Fibroblast of skin of scalp (primary cell): ENCODE data around the gene ZSCAN25. TPM values are rescaled to one million over a fixed set of nuclear protein-coding genes. Genes with fewer than 3 reads are reported as not detected.
"Not testable (repeated sequence)": the region's sequence is repeated elsewhere in the genome, so short reads cannot be mapped to it uniquely, and the experiment has no call there.

Experiments used
- DNase-seq: peaks from one replicate; pipeline ENCODE4 v3.0.0-alpha.2; 2013
- polyA plus RNA-seq, 2 experiments: library from polyadenylated mRNA; unstranded; fragments of 120-200 nt; gene quantifications; one replicate each; pipeline ENCODE4 v1.2.1, GENCODE V29; 2013; ENCODE audit not compliant: insufficient read length in 2 of 2

ZSCAN25 gene
- 7.0 TPM for polyA plus RNA-seq (2013, experiment 1 of 2; ENCODE audit: insufficient read length)
- 8.7 TPM for polyA plus RNA-seq (2013, experiment 2 of 2; ENCODE audit: insufficient read length)

DNA sequence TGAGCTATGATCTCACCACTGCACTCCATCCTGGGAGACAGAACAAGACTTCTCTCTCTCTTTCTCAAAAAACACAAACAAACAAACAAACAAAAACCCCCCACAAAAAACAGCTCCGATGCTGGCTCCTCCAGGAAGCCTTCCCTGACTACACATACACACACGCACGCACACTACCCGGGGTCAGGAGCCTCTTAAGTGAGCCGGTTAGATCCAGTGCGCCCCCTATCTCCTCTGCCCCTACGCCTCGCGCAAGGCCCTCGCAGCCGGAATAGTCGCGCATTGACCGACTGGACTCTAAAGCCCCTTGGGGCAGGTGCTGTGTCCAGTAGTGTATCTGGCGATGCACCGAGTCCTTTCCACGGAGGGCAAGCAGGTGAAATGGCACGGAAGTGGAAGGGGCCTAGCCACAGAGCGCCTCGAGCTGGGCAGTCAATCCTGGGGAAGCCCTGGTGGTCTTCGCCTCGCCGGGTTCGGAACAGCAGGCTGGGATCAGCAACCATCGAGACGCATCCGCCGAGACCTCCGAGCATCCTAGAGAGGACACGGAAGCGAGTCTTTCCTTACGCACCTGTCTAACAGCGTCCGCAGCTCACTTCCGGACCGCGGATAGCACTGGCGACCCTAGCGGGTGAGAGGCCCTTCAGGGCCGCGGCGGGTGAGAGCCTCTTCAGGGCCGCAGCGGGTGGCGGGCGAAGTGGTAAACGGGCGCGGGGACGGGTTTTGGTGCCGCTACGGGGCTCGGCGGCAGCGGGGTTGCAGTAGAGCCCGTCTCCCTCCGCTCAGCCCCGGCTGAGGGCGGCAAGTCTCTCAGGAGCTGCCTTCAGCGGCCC lies at the start of gene ZSCAN25:
Gene ZSCAN25 (plus strand): TSS at position 588 of the 833 bp plus-strand sequence. CDS start 2,661 bp downstream, outside the sequence.
- DNase-seq: peak; percentile 93

DNA sequence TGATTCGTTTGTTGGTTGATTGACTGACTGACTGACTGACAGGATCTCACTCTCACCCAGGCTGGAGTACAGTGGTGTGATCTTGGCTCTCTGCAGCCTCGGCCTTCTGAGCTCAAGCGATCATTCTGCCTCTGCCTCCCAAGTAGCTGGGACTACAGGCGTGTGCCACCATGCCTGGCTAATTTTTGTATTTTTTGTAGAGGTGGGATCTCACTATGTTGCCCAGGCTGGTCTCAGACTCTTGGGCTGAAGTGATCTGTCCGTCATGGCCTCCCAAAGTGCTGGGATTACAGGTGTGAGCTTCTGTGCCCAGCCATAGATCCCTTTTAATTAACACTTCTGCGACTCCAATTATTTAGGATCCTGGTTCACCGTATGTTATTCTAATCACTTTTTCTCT lies 48.0 kb upstream of the ZSCAN25 start:
- DNase-seq: not testable (repeated sequence)

DNA sequence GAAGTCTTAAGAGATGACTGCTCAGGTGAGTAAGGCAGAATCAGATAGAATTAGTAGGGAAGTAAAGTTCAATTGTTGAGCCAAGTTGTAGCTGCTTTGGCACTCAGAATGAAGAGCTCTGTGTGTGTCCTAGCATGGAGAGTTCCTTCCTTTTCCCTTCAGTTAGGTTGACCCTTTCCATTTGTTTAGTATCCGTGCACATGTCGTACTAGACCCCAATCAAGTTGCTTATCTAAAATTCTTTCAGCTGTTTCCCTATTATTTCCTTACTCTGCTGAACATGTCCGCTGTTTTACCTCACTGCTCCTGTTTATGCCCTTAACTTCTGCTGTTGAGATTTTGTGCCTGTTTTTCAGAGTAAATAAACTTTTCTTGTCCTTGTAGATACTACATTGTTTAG lies 45.0 kb upstream of the ZSCAN25 start:
- no peak for DNase-seq

DNA sequence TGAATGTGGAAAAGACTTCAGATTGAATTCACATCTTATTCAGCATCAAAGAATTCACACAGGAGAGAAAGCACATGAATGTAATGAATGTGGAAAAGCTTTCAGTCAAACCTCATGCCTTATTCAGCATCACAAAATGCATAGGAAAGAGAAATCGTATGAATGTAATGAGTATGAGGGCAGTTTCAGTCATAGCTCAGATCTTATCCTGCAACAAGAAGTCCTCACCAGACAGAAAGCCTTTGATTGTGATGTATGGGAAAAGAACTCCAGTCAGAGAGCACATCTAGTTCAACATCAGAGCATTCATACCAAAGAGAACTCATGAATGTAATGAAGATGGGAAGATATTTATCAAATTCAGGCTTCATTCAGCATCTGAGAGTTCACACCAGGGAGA lies 43.5 kb upstream of the ZSCAN25 start:
- DNase-seq: no peak

DNA sequence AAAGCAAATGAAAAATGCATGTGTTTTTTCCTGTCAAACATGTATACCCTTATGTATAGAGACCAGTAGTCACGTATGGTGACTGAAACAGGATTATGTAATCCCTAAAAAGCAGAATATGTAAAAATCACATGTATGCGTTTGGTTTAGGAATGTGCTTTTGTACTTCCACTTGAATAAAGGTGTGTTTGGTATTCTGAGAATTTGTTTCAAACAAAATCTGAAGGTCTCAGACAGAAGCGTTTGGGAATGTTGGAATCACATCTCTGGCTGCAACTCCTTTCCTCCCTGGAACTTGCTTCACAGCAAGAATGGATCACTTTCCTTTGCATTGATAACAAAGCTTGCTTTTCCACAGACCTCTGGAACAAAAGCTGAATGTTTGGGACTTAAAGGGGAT lies 40.5 kb upstream of the ZSCAN25 start:
- DNase-seq: no peak

DNA sequence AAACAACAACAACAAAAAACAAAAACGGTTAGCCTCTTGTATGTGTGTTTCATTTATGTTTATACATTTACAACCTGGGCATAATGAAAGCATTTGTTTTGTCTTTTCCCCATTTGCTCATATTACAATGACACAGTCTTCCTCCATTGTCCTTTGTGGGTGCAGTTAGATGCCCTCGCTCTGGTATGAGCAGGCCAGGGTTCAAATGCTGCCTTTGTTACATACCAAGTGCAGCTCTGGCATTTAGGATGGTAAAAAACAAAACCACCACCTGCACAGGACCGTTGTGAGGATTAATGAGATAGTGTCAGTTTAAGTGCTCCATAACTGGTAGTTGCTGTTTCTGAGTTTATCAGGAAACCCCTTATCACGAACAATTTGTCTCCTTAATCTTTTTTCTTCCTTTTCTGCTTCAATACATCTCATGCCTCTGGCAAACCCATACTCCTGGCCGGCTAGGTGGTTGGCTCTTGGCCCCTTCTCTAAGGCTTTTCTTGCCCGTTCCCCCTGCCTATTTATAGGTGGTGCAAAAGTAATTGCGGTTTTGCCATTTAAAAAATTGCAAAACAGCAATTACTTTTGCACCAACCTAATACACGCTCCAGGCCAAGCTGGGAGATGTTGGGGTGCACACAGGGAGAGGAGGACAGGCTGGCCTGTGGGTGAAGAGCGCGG lies 37.3 kb upstream of the ZSCAN25 start:
- DNase-seq: no peak

DNA sequence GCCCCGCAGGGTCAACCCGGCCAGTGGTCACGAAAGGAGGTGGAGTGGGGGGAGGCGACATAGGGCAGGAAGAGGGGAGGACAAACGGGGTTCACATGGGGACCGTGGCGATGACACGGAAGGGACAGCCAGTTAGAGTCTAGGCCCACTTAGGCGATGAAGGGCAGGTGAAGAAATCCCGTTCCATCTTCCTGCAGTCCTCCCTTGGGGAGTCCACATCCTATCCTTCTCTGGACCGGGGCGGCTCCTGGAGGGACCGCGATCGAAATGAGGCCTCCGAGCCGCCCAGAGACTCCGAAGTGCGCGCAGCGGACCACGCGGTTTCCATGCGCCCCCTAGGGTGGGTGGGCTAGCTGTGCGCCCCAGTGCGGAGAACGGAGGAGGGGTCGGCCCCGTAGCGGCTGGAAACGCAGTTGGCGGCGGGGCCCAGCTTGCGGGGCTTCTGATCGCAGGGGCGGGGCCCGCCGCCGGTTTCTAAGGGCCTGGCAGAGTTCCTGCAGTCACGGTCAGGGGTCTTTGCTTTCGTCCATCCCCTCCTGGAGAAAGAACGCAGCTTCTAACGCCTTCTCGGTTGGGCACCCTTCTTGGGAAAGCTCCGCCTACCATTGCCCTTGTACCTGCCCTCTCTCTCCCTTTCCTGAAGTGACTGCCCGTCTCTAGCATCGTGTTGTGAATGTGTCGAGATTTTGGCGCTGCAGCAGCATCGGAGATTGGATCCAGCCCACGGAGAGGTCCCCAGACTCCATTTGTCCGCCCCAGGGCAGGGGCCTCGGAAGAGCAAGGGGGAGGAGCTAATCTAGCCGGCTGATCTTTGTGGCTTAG lies 36.6 kb upstream of the ZSCAN25 start:
- DNase-seq: peak; percentile 45

DNA sequence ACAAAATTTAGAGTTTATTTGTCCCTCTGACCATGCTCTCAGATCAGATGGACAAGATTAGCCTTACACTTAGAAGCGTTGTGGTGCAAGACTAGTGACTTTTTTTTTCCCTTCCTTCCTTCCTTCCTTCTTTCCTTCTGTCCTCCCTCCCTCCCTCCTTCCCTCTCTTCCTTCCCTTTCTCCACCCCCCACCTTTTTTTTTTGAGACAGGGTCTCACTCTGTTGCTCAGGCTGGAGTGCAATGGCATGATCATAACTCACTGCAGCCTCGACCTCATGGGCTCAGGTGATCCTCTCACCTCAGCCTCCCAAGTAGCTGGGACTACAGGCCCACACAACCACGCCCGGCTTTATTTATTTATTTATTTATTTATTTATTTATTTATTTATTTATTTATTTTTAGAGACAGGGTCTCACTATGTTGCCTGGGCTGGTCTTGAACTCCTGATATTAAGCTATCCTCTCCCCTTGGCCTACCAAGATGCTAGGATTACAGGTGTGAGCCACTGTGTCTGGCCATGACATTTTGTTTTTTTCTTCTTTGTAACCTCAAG lies 35.9 kb upstream of the ZSCAN25 start:
- not testable (repeated sequence) for DNase-seq

DNA sequence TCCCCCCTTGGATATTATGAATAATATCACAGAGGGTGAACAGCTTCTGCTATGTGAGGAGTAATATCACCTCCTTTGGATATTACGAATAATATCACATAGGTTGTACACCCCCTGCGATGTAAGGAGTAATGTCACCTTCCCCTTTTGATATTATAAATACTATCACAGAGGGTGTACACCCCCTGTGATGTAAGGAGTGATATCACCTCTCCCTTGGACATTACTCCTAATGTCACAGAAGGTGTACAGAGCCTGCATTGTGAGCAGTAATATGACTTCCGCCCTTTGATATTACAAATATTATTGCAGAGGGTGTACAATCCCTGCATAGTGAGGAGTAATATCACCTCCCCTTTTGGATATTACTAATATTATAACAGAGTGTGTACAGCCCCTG lies 27.9 kb upstream of the ZSCAN25 start:
- no peak for DNase-seq

DNA sequence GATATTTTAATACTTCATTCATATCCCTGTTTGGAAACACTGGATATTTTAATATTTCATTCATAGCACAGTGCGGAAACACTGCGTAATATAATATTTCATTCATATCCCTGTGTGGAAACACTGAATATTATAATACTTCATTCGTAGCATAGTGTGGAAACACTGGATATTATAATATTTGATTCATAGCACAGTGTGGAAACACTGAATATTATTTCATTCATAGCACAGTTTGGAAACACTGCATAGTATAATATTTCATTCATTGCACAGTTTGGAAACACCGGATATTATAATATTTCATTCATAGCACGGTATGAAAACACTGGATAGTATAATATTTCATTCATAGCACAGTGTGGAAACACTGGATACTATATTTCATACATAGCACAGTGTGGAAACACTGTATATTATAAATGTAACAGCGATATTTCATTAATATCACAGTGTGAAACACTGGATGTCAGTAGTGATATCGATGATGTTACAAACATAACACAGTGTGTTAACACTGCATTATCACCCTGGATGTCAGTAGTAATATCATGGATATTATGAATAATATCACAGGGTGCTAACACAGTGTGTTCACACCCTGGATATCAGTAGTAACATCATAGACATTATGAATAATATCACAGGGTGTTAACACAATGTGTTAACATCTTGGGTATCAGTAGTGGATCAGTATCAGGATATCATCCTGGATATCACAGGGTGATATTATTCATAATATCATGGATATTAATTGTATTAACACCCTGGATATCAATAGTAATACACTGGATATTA lies 21.6 kb upstream of the ZSCAN25 start:
- DNase-seq: no peak

DNA sequence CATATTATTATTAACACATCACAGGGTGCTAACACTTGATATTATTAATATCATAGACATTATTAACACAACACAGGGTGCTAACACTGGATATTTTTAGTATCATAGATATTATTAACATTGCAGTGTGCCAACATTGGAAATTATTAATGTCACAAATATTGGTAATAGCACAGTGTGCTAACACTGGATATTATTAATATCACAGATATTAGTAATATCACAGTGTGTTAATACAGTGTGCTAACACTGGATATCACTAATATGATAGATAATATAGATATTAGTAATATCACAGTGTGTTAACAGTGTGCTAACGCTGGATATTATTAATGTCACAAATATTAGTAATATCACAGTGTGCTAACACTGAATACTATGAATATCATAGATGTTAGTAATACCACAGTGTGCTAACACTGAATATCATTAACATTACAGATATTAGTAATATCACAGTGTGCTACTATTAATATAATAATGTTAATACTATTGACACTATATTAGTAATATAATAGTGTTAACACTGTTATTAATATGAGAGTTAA lies 20.3 kb upstream of the ZSCAN25 start:
- DNase-seq: no peak

DNA sequence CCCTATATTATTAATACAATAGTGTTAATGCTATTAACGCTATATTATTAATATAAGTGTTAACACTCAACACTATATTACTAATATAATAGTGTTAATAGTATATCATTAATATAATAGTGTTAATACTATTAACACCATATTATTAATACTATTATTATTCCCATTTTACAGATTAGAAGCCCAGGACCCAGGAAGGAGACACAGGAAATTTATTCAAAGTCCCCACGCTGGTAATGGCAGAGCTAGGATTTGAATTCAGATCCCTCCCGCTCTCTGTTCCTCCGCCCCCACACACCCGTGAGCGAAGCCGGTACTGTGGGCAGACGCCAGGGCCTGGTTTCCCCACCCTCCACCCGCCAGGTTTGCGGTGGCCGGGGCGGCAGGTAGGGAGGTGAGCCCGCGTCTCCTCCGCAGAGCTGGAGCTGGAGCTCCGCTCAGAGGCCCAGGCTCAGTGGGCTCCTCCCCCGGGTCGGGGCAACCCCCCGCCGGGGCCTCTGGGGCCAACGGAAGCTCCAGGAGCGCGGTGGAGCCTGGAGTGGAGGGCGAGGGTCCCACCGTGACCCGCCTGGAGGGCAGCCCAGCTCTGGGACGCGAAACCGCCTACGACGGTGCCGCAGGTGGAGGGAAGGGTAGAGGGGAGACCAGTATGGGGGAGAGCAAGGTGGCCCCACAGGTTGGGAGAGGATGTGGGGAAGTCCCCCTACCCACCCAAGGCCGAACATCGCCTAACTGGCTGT lies 18.8 kb upstream of the ZSCAN25 start, which contains the start of gene TMEM225B:
Gene TMEM225B (plus strand): TSS at position 506 of the 740 bp plus-strand sequence. CDS start 6,122 bp downstream, outside the sequence.
- DNase-seq: no peak

DNA sequence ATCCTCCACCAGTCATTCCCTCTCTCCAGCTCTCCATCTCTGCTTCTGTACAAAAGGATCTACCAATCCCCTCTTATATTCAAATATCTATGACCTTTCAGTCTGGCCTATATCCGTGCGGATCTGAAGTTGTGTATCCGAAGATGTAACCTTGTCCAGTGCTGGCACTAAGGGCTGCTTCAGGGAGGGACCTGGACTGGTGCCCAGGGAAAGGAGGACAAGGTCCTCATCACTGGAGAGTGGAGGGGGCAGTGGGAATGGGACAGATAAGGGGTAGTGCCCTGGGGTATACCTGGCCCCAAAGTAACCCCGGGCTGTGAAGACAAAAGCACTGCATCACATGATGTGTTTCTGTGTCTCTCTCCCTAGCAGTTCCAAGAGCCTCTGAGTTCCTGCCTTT lies 16.9 kb upstream of the ZSCAN25 start:
- DNase-seq: no peak

DNA sequence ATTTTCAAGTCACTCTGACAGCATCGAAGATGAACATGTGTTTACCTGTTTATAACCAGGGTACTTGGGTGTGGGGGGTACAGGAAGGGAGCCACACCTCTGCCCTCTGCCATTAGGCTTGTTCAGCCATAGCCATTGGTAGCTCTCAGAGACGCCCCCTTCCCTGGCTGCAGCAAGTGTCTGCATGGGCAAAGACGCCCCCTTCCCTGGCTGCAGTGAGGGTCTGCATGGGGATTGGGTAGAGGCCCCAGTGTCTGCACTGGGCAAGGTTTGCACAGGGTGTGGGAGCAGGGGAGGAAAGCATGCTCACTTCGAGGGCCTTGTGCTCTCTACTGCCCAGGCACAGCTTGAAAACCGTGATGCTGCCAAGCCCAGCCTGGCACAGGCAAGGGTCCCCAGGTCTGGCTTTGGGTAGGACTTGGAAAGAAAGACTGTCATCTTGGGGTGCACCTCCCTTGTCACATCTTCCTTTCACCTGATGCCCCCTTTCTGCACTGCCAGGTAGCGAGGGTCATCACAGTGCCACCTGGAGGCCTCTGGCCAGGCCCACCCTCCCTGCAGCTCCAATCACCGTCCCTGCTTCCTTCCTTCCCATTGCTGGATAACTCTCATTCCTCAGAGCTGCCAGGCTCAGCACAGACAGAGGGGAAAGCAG lies 15.0 kb upstream of the ZSCAN25 start:
- DNase-seq: no peak

DNA sequence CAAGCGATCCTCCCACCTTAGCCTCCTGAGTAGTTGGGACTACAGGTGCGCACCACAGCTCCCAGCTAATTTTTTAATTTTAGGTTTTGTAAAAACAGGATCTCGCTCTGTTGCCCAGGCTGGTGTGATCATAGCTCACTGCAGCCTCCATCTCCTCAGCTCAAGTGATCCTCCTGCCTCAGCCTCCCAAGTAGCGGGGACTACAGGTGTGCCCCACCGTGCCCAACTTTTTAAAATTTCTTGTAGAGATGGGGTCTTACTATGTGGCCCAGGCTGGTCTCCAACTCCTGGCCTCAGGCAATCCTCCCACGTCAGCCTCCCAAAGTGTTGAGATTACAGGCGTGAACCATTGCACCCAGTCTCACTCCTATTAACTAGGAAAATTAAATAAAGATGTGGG lies 11.2 kb upstream of the ZSCAN25 start:
- no peak for DNase-seq

DNA sequence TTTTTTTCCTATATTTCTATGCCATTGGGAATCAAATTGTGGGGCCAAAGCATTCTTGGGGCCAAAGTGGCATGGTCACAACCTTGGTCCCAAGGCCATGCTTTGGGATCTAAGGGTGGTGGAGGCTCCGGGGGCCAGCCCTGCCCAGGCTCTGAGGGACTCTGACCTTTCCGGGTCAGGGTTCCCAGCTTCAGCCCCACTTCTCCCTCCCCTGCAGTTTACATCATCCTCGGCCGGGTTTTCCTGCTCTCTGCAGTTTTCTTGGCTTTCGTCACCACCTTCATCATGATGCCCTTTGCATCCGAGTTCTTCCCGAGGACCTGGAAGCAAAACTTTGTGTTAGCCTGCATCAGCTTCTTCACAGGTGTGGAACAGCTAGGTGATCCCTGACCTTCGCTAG lies 10.2 kb upstream of the ZSCAN25 start:
- no peak for DNase-seq

DNA sequence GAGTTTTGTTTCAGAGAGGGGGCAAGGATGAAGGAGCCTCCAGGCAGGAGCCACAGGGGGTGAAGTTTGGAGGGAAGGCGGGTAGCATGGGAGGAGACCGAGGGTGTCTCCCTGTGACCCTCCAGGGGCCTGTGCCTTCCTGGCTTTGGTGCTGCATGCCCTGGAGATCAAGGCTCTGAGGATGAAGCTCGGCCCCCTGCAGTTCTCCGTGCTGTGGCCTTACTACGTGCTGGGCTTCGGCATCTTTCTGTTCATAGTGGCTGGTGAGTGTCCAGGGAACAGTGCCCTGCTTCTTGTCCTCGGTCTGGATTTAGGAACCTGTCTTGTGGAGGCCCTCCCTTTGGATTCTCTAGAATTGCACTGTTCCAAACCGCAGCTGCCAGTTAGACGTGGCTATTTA lies 9.2 kb upstream of the ZSCAN25 start:
- DNase-seq: no peak

DNA sequence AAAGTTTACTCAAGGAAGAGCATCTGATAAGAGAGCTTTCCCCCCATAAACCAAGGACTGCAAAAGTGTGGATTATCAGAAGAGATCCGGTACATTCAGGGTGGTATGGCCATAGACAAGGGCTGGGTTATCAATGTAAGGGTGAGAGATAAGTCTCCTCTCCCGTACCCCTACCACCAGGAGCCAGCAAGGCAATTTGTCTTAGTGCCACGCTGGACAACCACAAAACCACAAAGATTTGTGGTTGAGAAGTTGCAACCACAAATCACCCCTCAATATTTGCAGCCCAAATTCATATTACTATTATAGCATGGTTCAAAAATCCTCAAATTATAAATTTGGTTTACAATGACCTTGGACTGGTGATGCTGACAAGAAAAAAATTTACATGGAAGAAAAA lies 2.3 kb upstream of the ZSCAN25 start:
- no peak for DNase-seq

DNA sequence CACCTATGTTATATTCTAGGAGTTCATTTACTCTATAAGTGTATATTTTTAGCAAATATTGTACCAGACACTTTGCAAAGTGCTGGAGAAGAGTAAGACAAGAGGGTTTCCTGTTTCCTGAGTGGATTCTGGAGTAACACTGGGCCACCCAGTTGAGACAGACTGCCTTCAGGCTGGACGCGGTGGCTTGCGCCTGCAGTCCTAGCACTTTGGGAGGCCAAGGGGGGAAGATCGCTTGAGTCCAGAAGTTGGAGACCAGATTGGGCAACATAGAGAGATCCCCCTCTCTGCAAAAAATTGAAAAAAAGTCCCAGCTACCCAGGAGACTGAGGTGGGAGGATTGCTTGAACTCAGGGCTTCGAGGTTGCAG lies 772 bp upstream of the ZSCAN25 start:
- no peak for DNase-seq

DNA sequence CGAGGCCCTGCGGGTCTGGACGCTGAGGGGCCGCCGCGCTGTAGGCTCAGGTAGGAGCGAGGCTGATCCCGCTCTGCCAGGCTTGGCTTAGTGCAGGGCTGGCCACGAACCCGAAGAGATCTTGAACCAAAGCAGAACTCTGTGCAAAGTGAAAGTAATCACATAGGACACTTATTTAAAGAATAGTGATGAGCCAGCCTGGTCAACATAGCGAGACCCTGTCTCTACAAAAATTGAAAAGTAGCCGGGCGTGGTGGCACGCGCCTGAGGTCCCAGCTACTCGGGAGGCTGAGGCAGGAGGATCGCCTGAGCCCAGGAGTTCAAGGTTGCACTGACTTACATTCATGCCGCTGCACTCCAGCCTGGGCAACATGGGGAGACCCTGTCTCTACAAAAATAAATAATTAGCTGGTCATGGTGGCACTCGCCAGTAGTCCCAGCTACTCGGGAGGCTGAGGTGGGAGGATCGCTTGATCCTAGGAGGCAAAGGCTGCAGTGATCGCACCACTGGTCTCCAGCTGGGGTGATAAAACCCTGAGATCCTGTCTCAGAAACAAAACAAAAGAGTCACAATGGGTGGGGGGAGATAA lies 541 bp downstream of the ZSCAN25 start:
- no peak for DNase-seq
